KBM-7 (cell line): Measurements from ENCODE around the gene EDN2.

Source experiments
- DNase-seq: peaks from one replicate; pipeline ENCODE4 v3.0.0-alpha.2; 2015
- in situ Hi-C: fragments of 300-500 bp; cut with MboI; formaldehyde crosslinking; loops from 2 replicates; pipeline ENCODE4 v1.14.3; 2020; ENCODE audit warnings: low sequenced_read_pairs, low pct_unique_long_range_greater_than_20kb, mixed read lengths

Gene EDN2

GRCh38 chr1:41449326-41449921, 35.1 kb downstream of the EDN2 start:
- in situ Hi-C loops = no loop called here
- DNase-seq = no peak

GRCh38 chr1:41448821-41449220, 35.7 kb downstream of the EDN2 start:
- DNase-seq = no peak
- in situ Hi-C loops = no loop called here

- no peak for DNase-seq
- in situ Hi-C loops = no loop called here
Observed at GRCh38 chr1:41447995-41448770, 36.3 kb downstream of the EDN2 start.

GRCh38 chr1:41446851-41447610, 37.5 kb downstream of the EDN2 start:
- in situ Hi-C loops = no loop called here
- no peak for DNase-seq

GRCh38 chr1:41444785-41445184, 39.7 kb downstream of the EDN2 start:
- in situ Hi-C loops = no loop called here
- no peak for DNase-seq

- DNase-seq = peak; percentile 9
- in situ Hi-C loops = no loop called here
Observed at GRCh38 chr1:41444246-41444645, 40.2 kb downstream of the EDN2 start.

GRCh38 chr1:41442697-41443251, 41.7 kb downstream of the EDN2 start:
- no peak for DNase-seq
- in situ Hi-C loops = no loop called here

- DNase-seq = no peak
- in situ Hi-C loops = no loop called here
Observed at GRCh38 chr1:41440321-41441085, 44.0 kb downstream of the EDN2 start.

- no peak for DNase-seq
Observed at GRCh38 chr1:41439234-41439633, 45.2 kb downstream of the EDN2 start.

GRCh38 chr1:41438711-41439110, 45.8 kb downstream of the EDN2 start:
- DNase-seq = no peak
- in situ Hi-C loops = no loop called here

More at GRCh38 chr1:41439234-41439633, 45.2 kb downstream of the EDN2 start:
- in situ Hi-C loops = no loop called here

GRCh38 chr1:41437011-41437355, 47.5 kb downstream of the EDN2 start:
- in situ Hi-C loops = no loop called here

GRCh38 chr1:41436281-41437010, 48.0 kb downstream of the EDN2 start:
- DNase-seq = no peak
- in situ Hi-C loops = no loop called here

More at GRCh38 chr1:41437011-41437355, 47.5 kb downstream of the EDN2 start:
- DNase-seq = no peak

GRCh38 chr1:41435570-41436178, 48.8 kb downstream of the EDN2 start:
- in situ Hi-C loops = no loop called here
- DNase-seq = no peak

- in situ Hi-C loops = no loop called here
- no peak for DNase-seq
Observed at GRCh38 chr1:41434748-41435449, 49.6 kb downstream of the EDN2 start.

GRCh38 chr1:41434306-41434705, 50.2 kb downstream of the EDN2 start:
- in situ Hi-C loops = no loop called here

GRCh38 chr1:41433501-41433900, 51.0 kb downstream of the EDN2 start:
- in situ Hi-C loops = no loop called here

More at GRCh38 chr1:41434306-41434705, 50.2 kb downstream of the EDN2 start:
- DNase-seq = no peak

GRCh38 chr1:41432481-41433280, 51.8 kb downstream of the EDN2 start:
- in situ Hi-C loops = no loop called here
- peak; percentile 85 for DNase-seq

More at GRCh38 chr1:41433501-41433900, 51.0 kb downstream of the EDN2 start:
- DNase-seq = no peak
